GM12801 (cell line): ENCODE results near the gene TIMM9.

Experiments used
- CTCF ChIP-seq: IDR thresholded peaks from one replicate; pipeline ENCODE4 v1.5.1; 2011; ENCODE audit warnings: control low read depth; ENCODE audit not compliant: insufficient read length; ENCODE audit errors: extremely low read depth

Gene TIMM9

DNA sequence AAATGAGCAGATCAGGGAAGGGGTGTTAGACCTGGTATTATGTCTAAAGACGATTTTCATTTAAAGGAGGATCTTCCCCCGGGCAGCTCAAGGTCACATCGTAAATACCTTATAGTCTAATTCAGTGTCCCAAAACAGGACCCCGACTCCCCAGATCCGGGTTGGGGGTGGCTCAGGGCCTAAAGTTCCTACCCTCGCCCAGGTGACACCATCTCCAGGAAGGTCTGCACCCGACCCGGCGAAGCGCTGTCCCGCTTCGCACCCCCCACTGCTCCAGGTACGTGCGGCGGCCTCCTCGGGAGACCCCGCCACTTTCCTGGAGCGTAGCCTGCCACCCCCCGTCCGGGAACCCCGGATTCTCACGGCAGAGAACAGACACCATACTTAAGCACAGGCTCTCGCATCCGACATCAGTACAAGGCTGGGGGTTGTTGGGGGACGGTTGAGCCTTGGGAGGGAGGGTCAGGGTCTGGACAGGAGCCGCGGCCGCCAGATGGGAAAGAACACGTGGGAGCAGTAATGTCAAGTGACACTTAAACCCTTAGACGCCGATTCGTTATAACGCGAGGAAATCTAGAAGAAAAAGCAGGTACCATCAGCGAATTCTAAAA, 556 bp downstream of the TIMM9 start:
- TF ChIP-seq CTCF: no peak

GRCh38 chr14:58415636-58416547, 11.4 kb downstream of the TIMM9 start:
- TF ChIP-seq CTCF: no peak

DNA sequence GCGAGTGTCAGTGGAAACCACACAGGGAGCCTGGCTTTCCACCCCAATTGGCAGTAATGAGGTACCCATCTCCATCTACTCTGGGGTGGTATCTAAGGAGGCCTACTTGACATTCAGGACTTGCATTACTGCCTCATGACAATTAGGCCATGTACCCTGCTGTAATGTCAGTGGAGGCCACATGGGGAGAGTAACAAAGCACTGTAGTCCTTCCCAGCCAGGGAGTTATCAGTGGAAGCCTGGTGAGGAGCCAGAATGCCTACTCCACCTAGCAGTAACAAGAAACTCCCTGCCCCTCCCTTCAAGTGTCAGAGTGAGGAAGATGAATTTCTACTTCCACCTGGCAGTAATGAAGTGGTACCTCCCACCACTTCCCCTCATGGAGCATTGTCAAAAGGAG, 12.5 kb downstream of the TIMM9 start:
- no peak for TF ChIP-seq CTCF

DNA sequence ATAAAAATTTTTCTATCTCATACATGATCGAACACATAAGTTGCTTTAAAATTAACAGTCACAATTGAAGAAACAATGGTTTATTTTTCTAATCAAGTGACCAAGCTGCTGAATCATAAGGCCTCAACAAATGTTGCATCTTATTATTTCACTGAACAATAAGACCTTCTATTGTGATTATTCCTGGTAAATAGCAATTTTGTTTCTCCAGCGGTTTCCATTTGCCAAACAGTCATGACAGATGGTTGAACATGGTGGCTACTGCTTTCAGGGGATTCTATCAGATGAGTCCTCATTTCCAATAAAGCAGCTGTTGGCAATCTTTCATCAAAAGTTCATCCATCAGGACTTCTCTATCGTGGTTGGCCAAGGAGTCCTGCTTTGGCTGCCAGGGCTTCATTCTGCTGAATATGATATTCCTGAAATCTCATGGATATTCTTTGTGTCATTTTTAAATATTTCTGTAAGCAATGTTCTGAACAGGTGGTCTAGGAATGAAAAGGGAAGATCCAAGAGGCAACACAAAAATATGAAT, 18.6 kb downstream of the TIMM9 start:
- no peak for TF ChIP-seq CTCF

DNA sequence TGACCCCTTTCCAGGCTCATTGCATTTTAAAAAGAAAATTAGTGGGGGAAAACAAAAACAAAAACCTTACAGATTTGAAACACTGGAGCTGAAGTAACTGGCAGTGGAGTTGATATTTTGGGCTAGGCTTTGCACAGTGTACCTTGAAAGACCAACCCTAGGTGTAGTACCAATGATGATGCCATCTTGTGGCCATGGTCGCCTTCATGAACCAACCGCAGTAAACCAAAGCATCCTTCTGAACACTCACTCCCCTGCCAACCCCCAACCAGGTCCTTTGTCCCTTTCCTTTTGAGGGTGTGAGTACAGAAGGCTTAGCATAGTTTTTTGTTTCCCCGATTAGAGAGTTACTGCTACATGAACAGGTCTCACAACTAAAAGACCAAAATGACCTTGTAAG, 25.7 kb downstream of the TIMM9 start:
- TF ChIP-seq CTCF: no peak

GRCh38 chr14:58398895-58399294, 28.4 kb downstream of the TIMM9 start:
- TF ChIP-seq CTCF: no peak

DNA sequence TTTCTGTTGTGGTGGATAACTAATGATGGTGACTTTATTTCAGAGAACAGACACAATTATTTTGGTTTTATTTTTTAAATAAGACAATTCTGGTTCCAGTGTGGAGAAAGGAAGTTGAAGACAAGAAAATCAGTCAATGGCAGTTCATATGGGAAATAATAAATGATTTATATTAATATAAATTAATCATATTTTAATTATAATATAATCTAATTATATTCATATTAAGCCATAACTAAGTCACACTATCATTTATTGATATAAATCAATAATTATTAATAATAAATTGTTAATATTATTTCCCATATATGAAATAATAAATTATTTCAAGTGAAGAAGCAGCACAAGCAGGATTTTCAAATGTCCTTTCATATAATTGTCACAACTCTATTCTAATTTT, 28.8 kb downstream of the TIMM9 start:
- TF ChIP-seq CTCF: no peak
